Motor neuron (in vitro differentiated cells): ENCODE data around the gene CARD9. TPM values are rescaled to one million over a fixed set of nuclear protein-coding genes. Genes with fewer than 3 reads are reported as not detected.

Experiments
- ATAC-seq, 8 experiments: fragments of 200-7000 bp; cut with Tn5 transposase; replicated peaks in 6 of 8; 2 replicates each; pipeline ENCODE4 v1.8.0; 2021; ENCODE audit warnings: mild to moderate bottlenecking in 8 of 8, moderate library complexity in 8 of 8
- H3K27ac ChIP-seq, 2 donors: fragments of 250-450 bp; sonication (Bioruptor Pico); 2 replicates each; pipeline ENCODE4 v1.9.0; 2021; ENCODE audit warnings: antibody characterized with exemption in 2 of 2, mild to moderate bottlenecking in 2 of 2, moderate library complexity in 1 of 2
- H3K4me1 ChIP-seq, 2 donors: fragments of 250-450 bp; sonication (Bioruptor Pico); replicated peaks in 1 of 2; 2 replicates each; pipeline ENCODE4 v1.6.1; 2021; ENCODE audit warnings: antibody characterized with exemption in 2 of 2, mild to moderate bottlenecking in 2 of 2, moderate library complexity in 1 of 2
- H3K4me3 ChIP-seq, 5 donors: fragments of 250-450 bp; sonication (Bioruptor Pico); 2 replicates each; pipeline ENCODE4 v1.9.0; 2021; ENCODE audit warnings: antibody characterized with exemption in 5 of 5, mild to moderate bottlenecking in 5 of 5, moderate library complexity in 4 of 5
- WGBS, 10 experiments: fragments of 450-650 bp; shearing (Covaris generic); methylation state at CpG; one replicate each; pipeline ENCODE4 v1.0.0; 2022; 5-methylcytosine and 5-hydroxymethylcytosine counted together
- in situ Hi-C, 9 experiments: fragments of 400-800 bp; cut with MboI; loops; one replicate each; pipeline ENCODE4 v1.15.0; 2021; ENCODE audit warnings: low sequenced_read_pairs in 9 of 9, low pct_unique_long_range_greater_than_20kb in 2 of 9; ENCODE audit not compliant: unreplicated experiment in 9 of 9
- total RNA-seq, 8 experiments: library from RNA; unstranded; fragments of 300-600 nt; gene quantifications; 2 replicates each; pipeline versions ENCODE4 v1.2.3 to v1.2.4, GENCODE V29; 2022

The CARD9 gene
- total RNA-seq, 8 experiments from 2014 or later: 0.46 to 3.5 (median 1.9) TPM

DNA sequence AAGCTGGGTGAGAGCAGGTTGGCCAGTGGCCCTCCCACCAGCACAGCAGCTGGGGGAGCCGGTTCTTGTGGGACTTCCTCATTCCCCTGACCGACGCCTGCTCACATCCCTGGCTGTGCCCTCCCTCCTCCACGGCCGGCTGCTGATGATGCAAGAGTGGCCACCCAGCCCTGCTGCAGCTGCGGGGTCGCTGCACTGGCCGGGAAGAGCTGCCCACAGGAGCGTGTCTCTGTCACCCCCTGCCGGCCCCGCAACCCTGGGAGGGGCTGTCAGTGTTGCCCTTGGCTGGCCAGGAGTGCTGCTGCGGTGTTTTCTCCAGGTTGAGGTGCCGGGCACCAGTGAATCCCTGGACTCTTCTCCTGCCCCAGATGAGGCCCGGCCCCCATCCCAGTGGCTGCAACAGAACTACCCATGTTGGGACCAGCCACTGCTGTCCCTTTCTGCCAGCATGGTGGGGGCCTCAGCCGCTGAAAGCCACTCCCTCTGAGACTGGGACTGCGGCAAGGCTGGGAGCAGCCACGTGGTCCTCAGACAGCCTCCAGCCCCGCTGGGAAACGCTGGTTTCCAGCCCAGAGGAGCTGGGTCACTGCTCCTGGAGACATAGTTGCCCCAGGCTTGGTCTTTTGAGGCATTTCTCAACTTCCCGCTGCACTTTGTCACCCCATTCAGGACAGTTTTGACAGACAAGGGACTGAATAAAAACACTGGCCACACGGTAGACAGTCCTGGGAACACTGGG, 739 bp downstream of the CARD9 start:
- in situ Hi-C loops: no loop called here
- peak; percentile 65 to 88 (median 82) for ATAC-seq
- peaks cover 22 to 25% of the 10 kb centered on the region in 2 donors for H3K4me1 ChIP-seq
- H3K27ac ChIP-seq: peak overlapping the region; percentile 68 to 75
- WGBS, 10 experiments: 4 to 52% (median 20%) methylated on average over 1 to 7 of the region's 21 CpGs; no CpG with 5 or more reads in 5 of the 10 experiments
- no peak overlapping the region for H3K4me3 ChIP-seq

DNA sequence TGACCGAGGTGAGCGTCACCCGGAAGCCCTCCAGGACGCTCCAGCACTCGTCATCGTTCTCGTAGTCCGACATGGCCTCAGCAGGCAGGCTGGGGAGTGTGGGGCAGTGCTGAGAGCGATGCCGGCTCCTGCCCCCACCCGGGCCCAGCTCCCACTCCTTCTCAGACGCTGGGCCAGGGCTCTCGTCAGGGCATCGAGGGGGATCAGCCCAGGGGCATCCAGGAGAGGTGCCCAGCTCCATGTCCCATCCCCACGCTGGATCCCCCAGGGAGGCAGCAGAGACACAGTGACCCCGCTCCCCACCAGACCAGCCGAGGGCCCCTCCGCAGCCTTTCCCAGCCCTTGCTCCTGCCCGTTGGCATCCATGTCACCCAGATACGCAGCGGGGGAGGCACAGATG, 1.5 kb downstream of the CARD9 start:
- H3K4me1 ChIP-seq: peaks cover 22 to 25% of the 10 kb centered on the region in 2 donors
- ATAC-seq: peak in 2 of 8 experiments; percentile 0 to 1
- in situ Hi-C loops: no loop called here
- H3K4me3 ChIP-seq: no peak overlapping the region
- WGBS, 10 experiments: 67 to 92% methylated on average over 3 to 5 of the region's 21 CpGs; no CpG with 5 or more reads in 8 of the 10 experiments
- peak overlapping the region; percentile 68 to 75 for H3K27ac ChIP-seq

DNA sequence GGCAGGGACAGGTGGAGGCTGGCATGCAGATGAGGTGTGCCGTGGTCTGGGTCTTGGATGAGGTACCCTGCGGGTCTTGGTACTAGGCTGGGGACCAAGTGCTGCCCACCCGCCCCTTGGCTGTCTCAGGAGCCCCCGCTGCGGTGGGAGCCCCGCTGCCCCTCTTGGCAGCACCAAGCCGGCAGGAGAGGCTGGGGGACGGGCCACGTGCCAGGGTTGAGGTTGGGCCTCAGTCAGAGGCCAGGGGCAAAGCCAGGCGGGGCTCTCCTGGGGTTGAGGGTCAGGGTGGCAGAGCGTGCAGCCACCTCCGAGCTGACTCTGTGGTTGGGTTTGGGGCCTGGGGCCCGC, 2.0 kb downstream of the CARD9 start:
- ATAC-seq: no peak
- in situ Hi-C loops: no loop called here
- WGBS, 10 experiments: no CpG with 5 or more reads among the region's 13 CpGs
- Histone ChIP-seq H3K4me1 (peaks cover 22 to 25% of the 10 kb centered on the region in 2 donors), H3K27ac (peak overlapping the region; percentile 68 to 75), H3K4me3 (no peak overlapping the region)

DNA sequence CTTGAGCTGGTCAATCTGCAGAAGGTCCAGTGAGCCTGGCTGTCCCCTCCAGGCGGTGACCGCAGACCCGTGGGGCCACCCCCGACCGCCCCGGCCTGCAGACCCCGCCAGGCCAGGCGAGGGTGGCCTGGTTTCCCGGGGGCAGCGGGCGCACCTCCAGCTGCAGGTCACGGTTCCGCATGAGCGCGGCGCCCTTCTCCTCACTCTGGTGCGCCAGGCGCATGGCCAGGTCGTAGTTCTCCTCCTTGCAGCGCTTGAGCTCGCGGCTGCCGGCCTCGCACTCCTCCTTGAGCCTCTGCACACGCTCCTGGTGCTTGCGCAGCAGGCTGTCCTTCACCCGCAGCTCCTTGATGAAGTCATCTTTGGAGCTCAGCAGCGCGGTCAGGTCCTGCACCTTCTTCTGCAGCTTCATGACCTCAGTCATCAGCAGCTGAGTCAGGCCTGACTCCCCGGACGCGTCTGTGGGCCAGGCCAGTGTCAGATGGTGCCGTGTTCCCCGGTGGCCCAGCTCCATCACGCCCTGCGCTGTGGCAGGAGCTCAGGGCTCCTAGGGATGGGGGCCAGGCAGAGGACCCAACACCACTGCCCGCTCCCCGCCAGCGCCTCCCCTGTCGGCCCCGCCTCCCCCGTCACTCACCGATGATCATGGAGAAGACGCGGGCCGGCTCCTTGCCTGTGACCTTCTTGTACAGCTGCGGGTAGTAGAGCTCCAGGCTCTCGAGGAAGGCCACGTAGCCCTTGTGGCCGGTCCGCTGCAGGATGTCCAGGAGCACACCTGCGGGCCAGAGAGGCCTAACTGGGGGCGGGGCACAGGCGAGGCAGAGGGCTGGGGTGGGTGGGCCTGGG, 2.6 kb downstream of the CARD9 start:
- Histone ChIP-seq H3K27ac (no peak overlapping the region), H3K4me1 (peaks cover 22 to 25% of the 10 kb centered on the region in 2 donors), H3K4me3 (no peak overlapping the region)
- ATAC-seq: peak in 2 of 8 experiments; percentile 6 to 26
- WGBS, 10 experiments: 96 to 100% methylated on average over 1 to 9 of the region's 54 CpGs; no CpG with 5 or more reads in 8 of the 10 experiments
- in situ Hi-C loops: no loop called here

DNA sequence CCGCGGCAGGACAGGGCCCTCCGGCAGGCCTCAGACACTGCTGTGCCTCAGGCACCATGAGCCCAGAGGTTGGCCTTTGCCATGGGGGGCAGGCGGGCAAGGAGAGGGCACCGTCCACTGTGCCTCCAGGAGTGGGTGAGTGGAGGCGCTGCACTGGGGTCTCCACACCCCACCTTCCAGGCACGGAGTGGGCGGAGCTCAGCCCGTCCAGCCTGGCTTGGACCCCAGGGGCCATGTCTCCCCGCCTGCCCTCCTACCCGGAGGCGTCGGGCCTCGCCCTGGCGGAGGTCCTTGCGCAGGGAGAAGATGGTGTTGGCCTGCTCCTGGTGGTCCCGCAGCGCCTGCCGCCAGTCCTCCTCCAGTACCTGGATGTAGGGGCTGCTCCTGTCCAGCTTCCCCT, 3.4 kb downstream of the CARD9 start:
- in situ Hi-C loops: no loop called here
- Histone ChIP-seq H3K4me1 (peaks cover 25 to 27% of the 10 kb centered on the region in 2 donors), H3K27ac (no peak overlapping the region), H3K4me3 (no peak overlapping the region)
- ATAC-seq: no peak
- WGBS, 10 experiments: 100% methylated on average over 1 of the region's 19 CpGs; no CpG with 5 or more reads in 9 of the 10 experiments

DNA sequence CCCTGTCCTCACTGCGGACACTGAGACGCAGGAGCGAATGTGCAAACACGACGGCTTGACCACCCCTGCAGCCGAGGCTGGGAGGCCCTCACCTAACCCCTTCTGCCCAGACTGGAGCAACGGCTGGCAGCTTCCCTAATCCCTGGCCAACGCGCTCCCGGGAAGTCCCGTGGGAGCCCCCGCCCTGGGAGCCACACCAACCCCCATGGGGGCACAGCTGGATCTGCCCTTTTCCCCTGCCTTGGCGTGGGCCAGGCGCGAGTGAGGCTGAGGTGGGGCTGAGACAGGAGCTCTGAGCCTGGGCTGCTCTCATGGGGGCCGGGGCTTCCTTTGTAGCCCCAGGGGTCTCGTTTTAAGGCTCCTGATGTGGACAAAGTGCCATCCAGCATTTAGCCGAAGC, 5.3 kb downstream of the CARD9 start:
- no peak for ATAC-seq
- H3K4me1 ChIP-seq: peaks cover 19 to 29% of the 10 kb centered on the region in 2 donors
- in situ Hi-C loops: no loop called here
- H3K4me3 ChIP-seq: no peak overlapping the region
- WGBS, 10 experiments: 73 to 88% (median 83%) methylated on average over 2 to 9 of the region's 18 CpGs; no CpG with 5 or more reads in 6 of the 10 experiments
- H3K27ac ChIP-seq: no peak overlapping the region

DNA sequence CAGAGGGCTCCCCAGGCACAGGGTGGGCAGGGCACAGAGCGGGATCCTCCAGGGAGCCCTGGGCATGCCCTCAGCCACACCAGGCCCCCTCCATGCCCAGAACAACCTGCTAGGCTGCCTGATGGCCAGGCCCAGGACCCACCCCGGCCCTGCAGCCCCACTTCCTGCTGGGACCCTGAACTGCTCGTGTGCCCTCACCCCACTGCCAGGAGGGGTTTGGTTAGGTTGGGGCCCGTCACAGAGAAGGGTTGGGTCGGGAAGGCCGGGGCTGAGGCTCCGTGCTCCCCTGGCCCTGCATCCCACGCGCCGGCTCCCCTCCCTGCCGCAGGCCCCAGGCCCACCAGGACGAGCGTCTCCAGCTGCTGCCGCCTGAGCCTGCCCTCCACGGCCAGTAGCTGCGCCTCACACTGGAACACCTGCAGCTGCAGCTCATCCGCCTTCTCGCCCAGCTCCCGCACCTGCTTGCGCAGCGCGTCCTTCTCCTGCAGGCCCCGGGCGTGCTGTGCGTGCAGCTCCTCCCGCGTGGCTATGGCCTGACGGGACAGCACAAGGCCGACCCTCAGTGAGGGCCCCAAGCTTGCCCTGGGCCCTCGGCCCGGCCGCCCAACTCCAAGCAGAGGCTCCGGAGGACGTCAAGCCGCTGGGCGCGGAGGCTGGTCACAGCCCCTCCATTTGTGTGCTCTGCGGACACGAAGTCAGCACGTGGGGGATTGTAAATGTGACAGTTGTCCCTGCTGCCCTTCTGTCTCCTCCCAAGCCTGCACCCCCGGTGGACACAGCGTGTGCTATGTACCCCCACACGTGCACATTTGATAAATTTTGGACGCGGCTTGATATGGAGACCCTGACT, 5.9 kb downstream of the CARD9 start:
- no peak for ATAC-seq
- in situ Hi-C loops: no loop called here
- 60 to 100% (median 75%) methylated on average over 1 to 4 of the region's 45 CpGs; no CpG with 5 or more reads in 7 of the 10 experiments for WGBS, 10 experiments
- no peak overlapping the region for H3K4me3 ChIP-seq
- peaks cover 16 to 26% of the 10 kb centered on the region in 2 donors for H3K4me1 ChIP-seq
- H3K27ac ChIP-seq: no peak overlapping the region

DNA sequence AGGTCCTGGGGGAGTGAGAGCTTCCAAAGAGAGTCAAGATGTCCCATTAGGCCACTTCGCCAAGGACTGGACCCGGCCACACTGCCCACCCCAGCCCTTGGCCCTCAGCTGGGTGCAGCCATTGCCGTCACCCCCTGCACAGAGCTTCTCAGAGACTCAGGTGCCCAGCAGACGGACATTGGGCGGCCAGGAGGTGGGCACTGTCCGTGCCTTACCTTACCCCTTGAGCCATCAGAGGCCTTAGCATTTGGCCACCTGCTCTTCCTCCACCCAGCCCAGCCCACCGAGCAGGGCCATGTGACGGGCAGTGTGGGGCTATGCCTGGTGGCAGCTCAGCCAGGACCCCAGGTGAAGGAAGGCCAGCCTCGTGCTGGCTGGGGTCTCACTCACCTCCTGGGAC, 6.6 kb downstream of the CARD9 start:
- Histone ChIP-seq H3K27ac (no peak overlapping the region), H3K4me1 (peaks cover 10 to 25% of the 10 kb centered on the region in 2 donors), H3K4me3 (no peak overlapping the region)
- in situ Hi-C loops: no loop called here
- WGBS, 10 experiments: 90 to 94% methylated on average over 3 to 5 of the region's 9 CpGs; no CpG with 5 or more reads in 8 of the 10 experiments
- ATAC-seq: no peak

DNA sequence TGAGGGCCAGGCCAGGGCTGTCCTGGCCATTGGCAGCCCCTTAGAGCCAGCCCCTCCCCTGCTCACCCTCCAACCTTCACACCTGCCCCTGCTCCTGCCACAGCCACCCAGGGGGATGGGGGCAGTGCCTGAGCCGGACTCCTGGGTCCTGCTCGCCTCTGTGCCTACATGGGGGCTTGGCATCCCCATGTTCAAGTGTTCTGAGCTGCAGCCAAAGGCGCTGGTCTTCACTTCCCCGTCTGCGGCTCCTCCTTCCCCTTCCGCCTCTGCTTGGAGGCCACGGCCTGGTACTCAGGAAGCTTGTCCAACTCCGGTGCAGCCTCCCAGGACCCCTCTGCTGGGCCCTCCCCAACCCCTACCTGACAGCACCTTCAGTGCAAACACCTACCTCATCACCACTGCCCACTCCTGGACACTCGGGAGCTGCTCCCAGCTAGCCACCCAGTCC, 7.7 kb downstream of the CARD9 start:
- Histone ChIP-seq H3K27ac (no peak overlapping the region), H3K4me1 (peaks cover 12 to 25% of the 10 kb centered on the region in 2 donors), H3K4me3 (no peak overlapping the region)
- in situ Hi-C loops: no loop called here
- ATAC-seq: no peak
- 100% methylated on average over 1 of the region's 9 CpGs; no CpG with 5 or more reads in 9 of the 10 experiments for WGBS, 10 experiments

DNA sequence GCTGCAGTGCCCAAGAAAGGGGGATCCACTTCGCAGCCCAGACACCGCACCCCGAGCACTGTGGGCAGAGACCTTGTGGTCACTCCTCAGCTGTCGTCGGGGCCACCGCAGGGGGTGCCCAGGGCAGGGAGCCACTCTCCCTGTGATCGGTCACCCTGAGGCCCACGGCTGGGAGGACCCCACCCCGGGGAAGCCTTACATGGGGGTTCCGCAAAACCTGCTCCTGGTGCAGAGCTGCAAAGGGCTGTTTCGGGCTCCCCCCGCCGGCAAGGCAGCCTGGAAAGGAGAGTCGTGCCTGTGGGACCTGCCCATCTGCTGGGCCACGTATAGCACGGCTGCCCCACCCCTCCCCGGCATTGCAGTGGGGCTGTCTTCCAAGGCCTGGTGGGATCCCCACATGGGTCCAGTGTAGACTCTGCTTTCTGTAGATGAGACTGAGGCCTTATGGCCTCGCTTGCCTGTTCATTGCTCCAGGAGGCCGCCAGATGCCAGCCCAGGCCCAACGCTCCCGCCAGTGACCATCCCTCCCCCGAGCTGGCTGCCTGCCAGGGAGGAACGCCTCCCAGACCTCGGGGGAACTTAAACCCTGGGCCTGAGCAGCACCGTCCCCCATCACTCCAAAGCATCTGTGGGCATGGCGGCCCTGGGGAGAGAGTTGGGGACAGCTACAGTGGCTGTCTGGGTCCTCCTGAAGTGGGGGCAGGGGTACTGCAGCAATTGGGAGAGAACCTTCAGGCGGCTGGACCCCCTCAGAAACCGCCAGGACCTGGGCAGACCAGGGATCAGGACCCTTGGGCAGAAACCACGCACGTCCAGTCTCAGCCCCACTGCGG, 8.3 kb downstream of the CARD9 start:
- H3K4me1 ChIP-seq: peaks cover 12 to 25% of the 10 kb centered on the region in 2 donors
- ATAC-seq: no peak
- H3K4me3 ChIP-seq: no peak overlapping the region
- WGBS, 10 experiments: 41 to 100% (median 83%) methylated on average over 1 to 9 of the region's 31 CpGs; no CpG with 5 or more reads in 5 of the 10 experiments
- H3K27ac ChIP-seq: peak overlapping the region in 1 of 2 donors; percentile 47
- in situ Hi-C loops: no loop called here

DNA sequence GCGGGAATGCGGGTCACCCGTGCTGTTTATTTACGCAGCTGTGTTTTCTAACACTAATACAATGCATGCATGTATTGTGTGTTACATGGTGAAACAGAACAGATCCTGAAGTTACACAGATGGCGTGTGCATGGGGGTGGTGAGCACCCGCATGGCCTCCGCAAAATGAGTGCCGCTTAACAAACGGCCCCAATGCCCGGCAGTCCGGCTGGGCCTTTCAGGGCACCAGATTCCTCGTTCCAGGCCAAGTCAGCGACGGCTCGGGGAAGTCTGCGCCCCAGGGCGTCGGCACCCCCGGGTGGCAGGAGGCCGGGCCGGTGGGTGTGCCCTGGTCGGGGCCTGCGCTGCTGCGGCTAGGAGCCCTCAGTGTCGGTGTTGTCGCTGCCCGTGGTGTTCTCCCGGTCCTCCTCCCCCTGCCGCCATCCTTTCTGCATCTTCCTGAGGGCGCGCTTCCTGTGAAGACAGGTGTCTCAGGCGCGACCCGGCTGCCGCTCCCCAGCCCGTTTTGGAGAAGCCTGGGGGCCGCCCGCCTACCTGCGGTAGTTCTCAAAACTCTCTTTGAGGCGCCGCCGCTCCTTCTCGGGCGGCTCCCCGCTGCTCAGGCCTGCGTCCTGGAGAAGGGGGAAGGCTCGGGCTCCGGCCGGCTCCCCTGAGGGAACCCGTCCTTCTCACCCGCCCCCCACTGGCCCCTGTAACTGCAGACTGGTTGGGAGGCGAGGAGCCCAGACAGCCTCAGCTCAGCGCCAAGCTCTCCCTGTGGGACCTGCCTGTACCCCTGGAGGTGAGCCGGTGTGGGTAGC, 9.3 kb downstream of the CARD9 start:
- Histone ChIP-seq H3K4me3 (peak overlapping the region in 4 of 5 donors; percentile 82 to 99 (median 94)), H3K4me1 (peaks cover 12 to 25% of the 10 kb centered on the region in 2 donors), H3K27ac (no peak overlapping the region)
- 0 to 100% (median 80%) methylated on average over 1 to 2 of the region's 54 CpGs; no CpG with 5 or more reads in 5 of the 10 experiments for WGBS, 10 experiments
- in situ Hi-C loops: no loop called here
- ATAC-seq: no peak
